ENCODE results near the gene SWT1.

DNA sequence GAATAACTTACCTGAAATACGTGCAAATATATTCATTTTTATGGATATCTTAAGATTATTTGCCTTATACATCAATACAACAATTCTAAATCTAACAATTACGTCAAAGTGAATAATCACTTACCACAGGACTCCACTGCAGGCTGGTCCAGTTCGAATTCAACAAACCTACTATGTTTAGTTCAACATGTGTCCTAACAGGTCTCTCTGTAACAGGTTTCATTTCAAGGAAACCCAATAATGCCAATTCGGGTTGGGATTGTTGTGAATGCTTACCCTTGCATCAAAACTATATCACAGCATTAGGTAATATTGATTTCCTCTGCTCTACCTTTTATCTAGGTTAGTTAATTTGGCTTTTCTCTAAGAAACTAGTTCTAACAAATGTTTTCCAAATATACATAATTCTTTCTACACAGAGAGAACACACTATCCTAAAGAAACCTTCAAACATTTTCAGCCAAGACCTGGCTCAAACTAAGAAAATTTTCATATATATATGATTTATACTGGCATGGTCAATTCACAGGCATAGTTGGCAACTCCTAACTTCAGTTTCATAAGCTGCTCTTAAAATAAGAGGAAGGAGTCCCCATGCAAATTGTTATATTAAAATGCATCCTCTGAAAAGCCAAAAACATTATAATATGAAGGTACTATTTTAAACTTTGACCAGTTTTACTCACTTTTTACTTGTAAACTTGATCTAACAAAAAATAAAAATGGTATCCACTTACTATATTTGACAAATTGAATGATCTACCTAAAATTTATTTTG lies 155.6 kb downstream of the SWT1 start:
- no peak for TF ChIP-seq GATA2 (IDR thresholded peaks at IDR 0.05; ENCODE audit: low read depth, low read length)
- TF ChIP-seq GATA3 (IDR thresholded peaks at IDR 0.05; ENCODE audit: low read depth, low read length): no peak
